C4-2B (cell line): ENCODE measurements around the gene LAGE3.

Experiments
- H3K27ac ChIP-seq: fragments of 450-650 bp; 2 replicates; pipeline ENCODE4 v1.5.1; 2017
- ZFX ChIP-seq: fragments of 450-650 bp; IDR thresholded peaks from 2 replicates; pipeline ENCODE4 v1.6.1; 2017
- TF ChIP-seq, protein P1 (sequence below): fragments of 450-650 bp; conservative IDR thresholded peaks from 2 replicates; pipeline ENCODE4 v1.5.1; 2017; ENCODE audit warnings: mild to moderate bottlenecking

LAGE3 gene

DNA sequence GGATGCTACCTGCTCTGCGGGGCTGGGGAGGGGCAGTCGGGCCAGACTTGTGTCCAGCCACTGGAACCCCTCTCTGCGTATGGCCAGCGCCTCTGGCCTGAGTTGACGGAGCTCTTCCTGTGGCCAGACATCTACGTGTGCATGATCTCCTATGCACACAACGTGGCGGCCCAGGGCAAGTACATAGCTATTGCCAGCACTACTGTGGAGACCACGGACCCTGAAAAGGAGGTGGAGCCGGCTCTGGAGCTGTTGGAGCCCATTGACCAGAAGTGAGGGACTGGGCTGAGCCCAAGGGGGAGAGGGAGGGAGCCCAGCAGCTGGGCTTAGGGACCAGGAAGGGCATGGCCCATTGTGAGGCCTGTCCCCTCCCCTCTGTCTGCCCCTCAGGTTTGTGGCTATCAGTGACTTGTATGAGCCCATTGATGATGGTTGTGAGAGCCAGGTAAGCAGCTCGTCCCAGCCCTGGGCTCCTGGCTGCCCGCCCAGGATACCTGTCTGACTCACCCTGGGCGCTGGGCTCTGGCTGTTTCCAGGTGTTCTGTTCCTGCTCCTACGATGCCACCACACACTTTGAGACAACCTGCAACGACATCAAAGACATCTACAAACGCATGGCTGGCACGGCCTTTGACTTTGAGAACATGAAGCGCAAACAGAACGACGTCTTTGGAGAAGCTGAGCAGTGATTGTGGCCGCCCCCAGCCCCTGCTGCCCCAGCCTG, 36.9 kb downstream of the LAGE3 start:
- peak overlapping the region; percentile 97; the same call in 1 of the 2 replicates for H3K27ac ChIP-seq
- TF ChIP-seq, protein P1, sequence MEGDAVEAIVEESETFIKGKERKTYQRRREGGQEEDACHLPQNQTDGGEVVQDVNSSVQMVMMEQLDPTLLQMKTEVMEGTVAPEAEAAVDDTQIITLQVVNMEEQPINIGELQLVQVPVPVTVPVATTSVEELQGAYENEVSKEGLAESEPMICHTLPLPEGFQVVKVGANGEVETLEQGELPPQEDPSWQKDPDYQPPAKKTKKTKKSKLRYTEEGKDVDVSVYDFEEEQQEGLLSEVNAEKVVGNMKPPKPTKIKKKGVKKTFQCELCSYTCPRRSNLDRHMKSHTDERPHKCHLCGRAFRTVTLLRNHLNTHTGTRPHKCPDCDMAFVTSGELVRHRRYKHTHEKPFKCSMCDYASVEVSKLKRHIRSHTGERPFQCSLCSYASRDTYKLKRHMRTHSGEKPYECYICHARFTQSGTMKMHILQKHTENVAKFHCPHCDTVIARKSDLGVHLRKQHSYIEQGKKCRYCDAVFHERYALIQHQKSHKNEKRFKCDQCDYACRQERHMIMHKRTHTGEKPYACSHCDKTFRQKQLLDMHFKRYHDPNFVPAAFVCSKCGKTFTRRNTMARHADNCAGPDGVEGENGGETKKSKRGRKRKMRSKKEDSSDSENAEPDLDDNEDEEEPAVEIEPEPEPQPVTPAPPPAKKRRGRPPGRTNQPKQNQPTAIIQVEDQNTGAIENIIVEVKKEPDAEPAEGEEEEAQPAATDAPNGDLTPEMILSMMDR: no peak
- no peak for TF ChIP-seq ZFX

DNA sequence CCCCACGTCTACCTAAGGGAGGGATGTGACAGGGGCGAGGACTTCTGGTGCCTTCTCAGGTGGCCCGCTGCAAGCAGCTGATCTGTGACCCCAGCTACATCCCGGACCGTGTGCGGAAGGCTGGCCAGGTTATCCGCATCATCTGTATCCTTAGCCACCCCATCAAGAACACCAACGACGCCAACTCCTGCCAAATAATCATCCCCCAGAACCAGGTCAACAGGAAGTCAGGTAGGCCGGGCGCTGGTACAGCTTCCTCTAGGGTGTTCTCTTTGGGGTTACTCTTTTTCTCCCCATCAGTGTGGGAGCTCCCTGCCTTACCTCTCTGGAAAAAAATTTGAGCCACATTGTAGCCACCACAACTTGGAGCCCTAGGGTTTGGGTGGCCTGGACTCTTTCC, 37.5 kb downstream of the LAGE3 start:
- TF ChIP-seq, protein P1: no peak
- no peak for TF ChIP-seq ZFX
- H3K27ac ChIP-seq: no peak overlapping the region

- no peak overlapping the region for H3K27ac ChIP-seq
- TF ChIP-seq, protein P1: no peak
- no peak for TF ChIP-seq ZFX
Observed at GRCh38 chrX:154440623-154441357, 38.3 kb downstream of the LAGE3 start.

- no peak overlapping the region for H3K27ac ChIP-seq
- no peak for TF ChIP-seq ZFX
- TF ChIP-seq, protein P1: no peak
Observed at GRCh38 chrX:154439841-154440240, 39.2 kb downstream of the LAGE3 start.

DNA sequence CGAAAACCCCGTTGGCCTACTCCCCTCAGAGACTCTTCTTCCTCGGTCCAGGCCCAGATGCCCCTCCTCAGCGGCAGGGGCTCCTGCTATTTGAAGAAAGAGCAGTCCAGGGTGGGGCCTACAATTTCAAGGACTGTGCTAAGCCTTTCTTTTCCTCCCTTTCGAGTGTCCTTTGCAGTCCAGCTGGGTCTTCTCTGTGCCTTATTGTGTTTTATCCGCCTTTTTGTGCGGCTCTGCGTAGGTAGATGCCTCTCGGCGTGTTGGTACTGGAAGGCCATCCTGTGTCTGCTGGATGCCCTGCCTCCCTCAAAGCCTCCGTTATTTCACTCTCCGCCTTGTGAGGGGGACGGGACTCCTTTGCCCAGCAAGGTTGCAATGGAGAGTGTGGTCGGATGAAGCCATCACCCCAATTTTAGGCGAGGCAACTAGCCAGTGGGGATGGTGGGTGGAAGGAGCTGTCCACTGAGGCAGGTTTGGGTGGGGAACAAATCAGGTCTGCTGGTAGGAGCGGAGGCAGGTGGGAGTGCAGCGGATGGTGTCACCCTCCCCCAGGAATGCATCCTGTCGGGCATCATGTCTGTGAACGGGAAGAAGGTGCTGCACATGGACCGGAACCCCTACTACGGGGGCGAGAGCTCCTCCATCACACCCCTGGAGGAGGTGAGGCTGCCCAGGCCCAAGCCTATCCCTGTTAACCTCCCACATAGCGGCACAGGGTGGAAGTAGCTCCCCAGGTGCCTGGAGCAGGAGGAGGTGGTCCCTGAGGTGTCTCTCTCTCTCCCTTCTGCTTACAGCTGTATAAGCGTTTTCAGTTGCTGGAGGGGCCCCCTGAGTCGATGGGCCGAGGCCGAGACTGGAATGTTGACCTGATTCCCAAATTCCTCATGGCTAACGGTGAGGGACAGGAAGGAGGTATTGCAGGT, 40.8 kb downstream of the LAGE3 start:
- no peak for TF ChIP-seq ZFX
- TF ChIP-seq, protein P1: no peak
- peak overlapping the region; percentile 85 for H3K27ac ChIP-seq

DNA sequence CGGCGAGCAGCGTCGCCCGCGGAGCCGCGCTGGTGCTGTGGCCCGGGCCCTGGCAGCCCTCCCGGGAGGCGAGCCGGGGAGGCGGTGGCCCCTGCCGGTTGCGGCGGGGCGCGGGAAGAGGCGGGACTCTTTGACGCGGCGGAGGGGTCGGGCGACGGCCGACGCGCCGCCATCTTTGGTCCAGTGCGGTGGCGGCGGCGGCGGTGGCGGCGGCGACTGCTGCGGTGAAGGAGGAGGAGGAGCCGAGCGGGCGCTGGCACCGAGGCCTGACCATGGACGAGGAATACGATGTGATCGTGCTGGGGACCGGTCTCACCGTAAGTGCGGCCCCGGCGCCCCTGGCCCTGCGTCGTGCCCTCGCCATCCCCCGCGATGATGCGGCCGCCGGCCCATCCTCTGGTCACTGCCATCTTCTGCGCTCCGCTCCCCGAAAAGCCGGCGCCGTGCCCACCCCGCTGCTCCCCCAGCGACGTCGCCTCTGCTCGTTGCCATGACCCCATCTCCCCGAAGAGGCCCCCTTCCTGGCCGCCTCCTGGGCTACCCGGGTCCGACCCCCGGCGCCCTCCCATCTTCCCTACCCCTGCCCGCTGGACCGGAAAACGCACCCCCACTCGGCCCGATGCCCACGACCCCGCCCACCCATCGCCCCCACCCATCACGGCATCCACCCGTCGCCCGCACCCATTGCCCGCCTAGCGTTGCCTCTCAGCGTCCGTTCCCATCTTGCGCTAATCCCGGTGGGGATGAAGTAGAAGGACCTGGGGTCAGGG, 41.9 kb downstream of the LAGE3 start, which contains the start of gene GDI1:
TSS of gene GDI1 (plus strand) at position 172 of the 770 bp plus-strand sequence. CDS start at position 273, 101 bp downstream.
- H3K27ac ChIP-seq: peak within 1 kb of the TSS; percentile 85
- no peak for TF ChIP-seq ZFX
- TF ChIP-seq, protein P1: no peak
